Measurements from ENCODE around the gene LILRA6.
"Not testable (repeated sequence)": the region's sequence is repeated elsewhere in the genome, so short reads cannot be mapped to it uniquely, and the experiment has no call there.

DNA sequence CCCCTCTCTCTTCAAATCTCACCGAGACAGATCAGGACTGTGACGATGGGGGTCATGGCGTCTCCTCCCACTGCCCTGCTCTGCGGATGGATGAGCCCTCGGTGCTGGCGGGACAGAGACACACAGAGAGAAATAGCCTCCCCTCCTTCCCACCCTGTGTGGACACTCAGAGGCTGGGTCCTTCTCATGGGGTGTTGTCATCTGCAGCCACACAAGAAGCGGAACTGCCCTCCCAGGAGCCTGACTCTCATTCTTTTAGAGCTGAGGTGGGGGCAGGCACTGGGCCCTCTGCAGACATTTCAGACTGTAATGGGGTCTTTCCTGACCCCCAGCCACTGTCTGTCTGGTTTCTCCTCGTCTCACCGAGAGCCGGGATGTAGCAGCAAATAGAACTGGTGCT lies 37.9 kb upstream of the LILRA6 start:
- TF ChIP-seq, protein P1, sequence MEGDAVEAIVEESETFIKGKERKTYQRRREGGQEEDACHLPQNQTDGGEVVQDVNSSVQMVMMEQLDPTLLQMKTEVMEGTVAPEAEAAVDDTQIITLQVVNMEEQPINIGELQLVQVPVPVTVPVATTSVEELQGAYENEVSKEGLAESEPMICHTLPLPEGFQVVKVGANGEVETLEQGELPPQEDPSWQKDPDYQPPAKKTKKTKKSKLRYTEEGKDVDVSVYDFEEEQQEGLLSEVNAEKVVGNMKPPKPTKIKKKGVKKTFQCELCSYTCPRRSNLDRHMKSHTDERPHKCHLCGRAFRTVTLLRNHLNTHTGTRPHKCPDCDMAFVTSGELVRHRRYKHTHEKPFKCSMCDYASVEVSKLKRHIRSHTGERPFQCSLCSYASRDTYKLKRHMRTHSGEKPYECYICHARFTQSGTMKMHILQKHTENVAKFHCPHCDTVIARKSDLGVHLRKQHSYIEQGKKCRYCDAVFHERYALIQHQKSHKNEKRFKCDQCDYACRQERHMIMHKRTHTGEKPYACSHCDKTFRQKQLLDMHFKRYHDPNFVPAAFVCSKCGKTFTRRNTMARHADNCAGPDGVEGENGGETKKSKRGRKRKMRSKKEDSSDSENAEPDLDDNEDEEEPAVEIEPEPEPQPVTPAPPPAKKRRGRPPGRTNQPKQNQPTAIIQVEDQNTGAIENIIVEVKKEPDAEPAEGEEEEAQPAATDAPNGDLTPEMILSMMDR (IDR thresholded peaks at IDR 0.05; ENCODE audit: insufficient read depth, low read depth, low read length), result not testable (repeated sequence)
- not testable (repeated sequence) for TF ChIP-seq EZH2 (IDR thresholded peaks at IDR 0.05; ENCODE audit: insufficient read depth, low read length)

Data from astrocyte (in vitro differentiated cells and primary cell).